Neural cell (in vitro differentiated cells): ENCODE results near the gene SLC6A7. TPM values are rescaled to one million over a fixed set of nuclear protein-coding genes. Genes with fewer than 3 reads are reported as not detected.

Experiments used
- H2AFZ ChIP-seq: fragments of 200-600, 300-800 bp; sonication (generic), shearing (Covaris generic); 2 replicates; pipeline ENCODE4 v1.6.0; 2014; ENCODE audit warnings: low read depth, mild to moderate bottlenecking, antibody characterized with exemption, low read length, moderate library complexity
- H3F3A ChIP-seq: fragments of 200-600 bp; shearing (Covaris generic); 2 replicates; pipeline ENCODE4 v1.6.1; 2016; ENCODE audit warnings: mild to moderate bottlenecking, moderate library complexity, mixed read lengths, antibody characterized with exemption, low read length; ENCODE audit not compliant: insufficient read depth, poor library complexity, severe bottlenecking
- H3K27ac ChIP-seq: fragments of 200-600, 300-800 bp; sonication (generic), shearing (Covaris generic); 2 replicates; pipeline ENCODE4 v1.5.1; 2014; ENCODE audit warnings: mild to moderate bottlenecking, low read length, moderate library complexity
- H3K27me3 ChIP-seq: fragments of 300-800, 200-600 bp; sonication (generic), shearing (Covaris generic); 2 replicates; pipeline ENCODE4 v1.6.0; 2014; ENCODE audit warnings: mild to moderate bottlenecking, low read depth, low read length, moderate library complexity; ENCODE audit not compliant: insufficient read depth
- H3K36me3 ChIP-seq: fragments of 300-800, 200-600 bp; sonication (generic), shearing (Covaris generic); 2 replicates; pipeline ENCODE4 v1.5.1; 2014; ENCODE audit warnings: mild to moderate bottlenecking, antibody characterized with exemption, low read length, moderate library complexity; ENCODE audit not compliant: insufficient read depth
- H3K4me2 ChIP-seq: fragments of 300-800, 200-600 bp; sonication (generic), shearing (Covaris generic); 2 replicates; pipeline ENCODE4 v1.6.0; 2014; ENCODE audit warnings: mild to moderate bottlenecking, low read length
- H3K4me3 ChIP-seq: fragments of 300-800, 200-600 bp; sonication (generic), shearing (Covaris generic); 2 replicates; pipeline ENCODE4 v1.5.1; 2014; ENCODE audit warnings: mild to moderate bottlenecking, low read length, moderate library complexity
- H3K79me2 ChIP-seq: fragments of 200-600 bp; shearing (Covaris generic); replicated peaks from 2 replicates; pipeline ENCODE4 v1.6.0; 2014; ENCODE audit warnings: mild to moderate bottlenecking, low read length, moderate library complexity; ENCODE audit not compliant: insufficient read depth
- H3K9ac ChIP-seq: fragments of 300-800, 200-600 bp; sonication (generic), shearing (Covaris generic); 2 replicates; pipeline ENCODE4 v1.6.1; 2016; ENCODE audit warnings: mild to moderate bottlenecking, low read length, mixed read lengths
- H3K9me2 ChIP-seq: fragments of 200-600 bp; shearing (Covaris generic); 2 replicates; pipeline ENCODE4 v1.6.1; 2016; ENCODE audit warnings: mild to moderate bottlenecking, low read length, mixed read lengths; ENCODE audit not compliant: insufficient read depth
- H3K9me3 ChIP-seq: fragments of 200-600, 300-800 bp; sonication (generic), shearing (Covaris generic); 2 replicates; pipeline ENCODE4 v1.6.1; 2016; ENCODE audit warnings: mild to moderate bottlenecking, mixed run types, low read length, moderate library complexity, mixed read lengths
- H4K20me1 ChIP-seq: fragments of 200-600 bp; shearing (Covaris generic); 2 replicates; pipeline ENCODE4 v1.6.1; 2016; ENCODE audit warnings: mild to moderate bottlenecking, mixed run types; ENCODE audit not compliant: insufficient read depth
- CTCF ChIP-seq: fragments of 450-650 bp; IDR thresholded peaks from 2 replicates; pipeline ENCODE4 v1.5.1; 2014; ENCODE audit warnings: antibody characterized with exemption, mild to moderate bottlenecking, moderate library complexity; ENCODE audit not compliant: poor library complexity, severe bottlenecking
- EP300 ChIP-seq: fragments of 450-650 bp; conservative IDR thresholded peaks from 2 replicates; pipeline ENCODE4 v1.6.1; 2014; ENCODE audit warnings: antibody characterized with exemption, mild to moderate bottlenecking, moderate library complexity; ENCODE audit not compliant: poor library complexity, severe bottlenecking
- EZH2 ChIP-seq: fragments of 200-600, 300-800 bp; shearing (Covaris generic), sonication (generic); IDR thresholded peaks from 2 replicates; pipeline ENCODE4 v1.6.1; 2014; ENCODE audit warnings: antibody characterized with exemption, low read length, borderline replicate concordance, mild to moderate bottlenecking; ENCODE audit not compliant: insufficient read depth, poor library complexity, severe bottlenecking
- MXI1 ChIP-seq: fragments of 450-650 bp; conservative IDR thresholded peaks from 2 replicates; pipeline ENCODE4 v1.6.1; 2014; ENCODE audit warnings: antibody characterized with exemption, mild to moderate bottlenecking; ENCODE audit not compliant: poor library complexity, severe bottlenecking
- POLR2AphosphoS5 ChIP-seq: IDR thresholded peaks from 2 replicates; pipeline ENCODE4 v1.6.1; 2012
- RAD21 ChIP-seq: fragments of 450-650 bp; conservative IDR thresholded peaks from 2 replicates; pipeline ENCODE4 v1.6.1; 2014; ENCODE audit warnings: antibody characterized with exemption, mild to moderate bottlenecking, moderate library complexity
- REST ChIP-seq: IDR thresholded peaks from 2 replicates; pipeline ENCODE4 v1.6.1; 2012; ENCODE audit warnings: borderline replicate concordance
- SMC3 ChIP-seq: fragments of 450-650 bp; conservative IDR thresholded peaks from 2 replicates; pipeline ENCODE4 v1.6.1; 2014; ENCODE audit warnings: antibody characterized with exemption, mild to moderate bottlenecking, moderate library complexity; ENCODE audit not compliant: poor library complexity
- TAF1 ChIP-seq: IDR thresholded peaks from 2 replicates; pipeline ENCODE4 v1.6.1; 2012; ENCODE audit warnings: low read depth
- polyA plus RNA-seq: library from polyadenylated mRNA; depleted of rRNA; stranded (reverse); fragments of >200 nt; gene quantifications from 2 replicates; pipeline ENCODE4 v1.2.3, GENCODE V29; 2014

Gene SLC6A7
- polyA plus RNA-seq, 1 donor from 2014 or later, result 4.6 TPM

DNA sequence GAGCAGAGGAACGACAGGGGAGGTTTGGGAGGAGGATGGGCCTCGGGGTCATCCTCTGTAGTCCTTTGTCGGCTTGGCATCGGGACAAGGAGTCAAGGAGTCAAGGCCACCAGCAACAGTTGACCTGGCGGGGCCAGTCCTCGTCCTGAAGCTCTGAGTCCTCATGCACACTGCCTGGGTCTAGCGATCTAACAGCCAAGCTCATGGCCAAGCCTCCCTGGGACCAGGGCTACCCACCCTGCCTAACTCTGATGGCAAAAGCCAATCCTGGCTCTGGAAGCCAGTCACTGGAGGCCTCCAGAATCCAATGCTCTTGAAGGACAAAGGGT lies 49.9 kb downstream of the SLC6A7 start:
- Histone ChIP-seq H3K4me2 (no peak overlapping the region), H3K79me2 (no peaks in the 10 kb centered on the region), H3K36me3 (no peaks in the 10 kb centered on the region), H3K27ac (no peak overlapping the region), H3K9me3 (no peaks in the 10 kb centered on the region), H4K20me1 (no peaks in the 10 kb centered on the region), H2AFZ (no peak overlapping the region), H3K27me3 (no peaks in the 10 kb centered on the region), H3F3A (no peaks in the 10 kb centered on the region), H3K4me3 (no peak overlapping the region), H3K9ac (no peak overlapping the region), H3K9me2 (no peaks in the 10 kb centered on the region)
- no peak for TF ChIP-seq TAF1
- no peak for TF ChIP-seq POLR2AphosphoS5

DNA sequence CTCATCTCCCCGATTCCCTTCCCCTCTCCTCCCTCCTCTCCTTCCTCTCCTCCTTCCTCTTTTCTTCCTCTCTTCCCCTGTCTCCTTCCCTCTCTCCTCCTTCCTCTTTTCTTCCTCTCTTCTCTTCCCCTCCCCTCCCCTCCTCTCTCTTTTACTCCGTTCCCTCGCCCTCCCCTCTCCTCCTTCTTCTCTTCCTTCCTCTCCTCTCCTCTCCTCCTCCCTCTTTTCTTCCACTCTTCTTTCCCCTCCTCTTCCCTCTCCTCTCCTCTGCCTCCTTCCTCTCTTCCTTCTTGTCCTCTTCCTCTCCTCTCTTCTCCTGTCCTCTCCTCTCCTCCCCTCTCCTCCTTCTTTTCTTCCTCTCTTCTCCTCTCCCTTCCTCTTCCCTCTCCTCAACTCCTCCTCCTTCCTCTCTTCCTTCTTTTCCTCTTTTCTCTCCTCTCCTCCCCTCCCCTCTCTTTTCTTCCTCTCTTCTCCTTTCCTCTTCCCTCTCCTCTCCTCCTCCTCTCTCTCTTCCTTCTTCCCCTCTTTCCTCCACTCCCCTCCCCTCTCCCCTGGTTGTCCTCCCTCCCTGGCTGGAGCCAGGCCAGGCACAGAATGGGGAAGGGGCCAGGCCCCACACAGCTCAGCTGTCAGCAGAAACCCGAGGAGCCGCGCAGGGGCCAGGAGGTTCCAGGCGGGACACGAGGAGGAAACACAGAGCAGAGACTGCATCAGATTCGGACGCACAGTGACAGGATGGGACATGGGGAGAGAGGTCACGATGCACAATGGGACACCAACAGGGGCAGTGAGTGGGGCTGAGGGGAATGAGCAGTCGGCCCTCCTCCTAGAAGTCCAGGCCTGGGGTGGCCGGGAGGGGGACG lies 51.7 kb downstream of the SLC6A7 start:
- H3K4me3 ChIP-seq, result no peak overlapping the region
- H3K9me3 ChIP-seq, result no peaks in the 10 kb centered on the region
- H3K36me3 ChIP-seq, result no peaks in the 10 kb centered on the region
- no peak overlapping the region for H3K27ac ChIP-seq
- TF ChIP-seq TAF1, result no peak
- TF ChIP-seq RAD21, result no peak
- TF ChIP-seq SMC3, result no peak
- no peak for TF ChIP-seq POLR2AphosphoS5
- no peak for TF ChIP-seq REST
- TF ChIP-seq CTCF, result no peak
- no peak for TF ChIP-seq MXI1
- no peak for TF ChIP-seq EZH2
- TF ChIP-seq EP300, result no peak
- no peaks in the 10 kb centered on the region for H3K9me2 ChIP-seq
- H3K27me3 ChIP-seq, result no peaks in the 10 kb centered on the region
- H3K79me2 ChIP-seq, result no peaks in the 10 kb centered on the region
- no peak overlapping the region for H2AFZ ChIP-seq
- H4K20me1 ChIP-seq, result no peaks in the 10 kb centered on the region
- H3K4me2 ChIP-seq, result no peak overlapping the region
- no peaks in the 10 kb centered on the region for H3F3A ChIP-seq
- H3K9ac ChIP-seq, result no peak overlapping the region
